SK-N-SH treated with all-trans-retinoic acid at 6 μM for 48 hours (cell line): ENCODE data around the gene GRIA4.

Experiments used
- CREB5 ChIP-seq: fragments of 250-450 bp; sonication (Bioruptor Pico); IDR thresholded peaks from 2 replicates; pipeline ENCODE4 v1.5.1; 2020; ENCODE audit warnings: low read depth, mild to moderate bottlenecking, moderate library complexity
- OSR1 ChIP-seq: fragments of 250-450 bp; sonication (Bioruptor Pico); IDR thresholded peaks from 2 replicates; pipeline ENCODE4 v1.8.0; 2022; ENCODE audit warnings: moderate library complexity, mild to moderate bottlenecking, inconsistent platforms
- PATZ1 ChIP-seq: fragments of 250-450 bp; sonication (Bioruptor Pico); IDR thresholded peaks from 2 replicates; pipeline ENCODE4 v1.8.0; 2020; ENCODE audit warnings: mild to moderate bottlenecking, moderate library complexity, borderline replicate concordance
- TCF4 ChIP-seq: fragments of 250-450 bp; sonication (Bioruptor Pico); IDR thresholded peaks from 2 replicates; pipeline ENCODE4 v1.8.0; 2021; ENCODE audit warnings: mild to moderate bottlenecking, moderate library complexity, borderline replicate concordance
- ZFP30 ChIP-seq: fragments of 450-650 bp; formaldehyde crosslinking; IDR thresholded peaks from 2 replicates; pipeline ENCODE4 v1.5.0; 2022; ENCODE audit warnings: mild to moderate bottlenecking, moderate library complexity

- TF ChIP-seq CREB5 (CRISPR knock-in tag): no peak
- TF ChIP-seq PATZ1: no peak
- no peak for TF ChIP-seq ZFP30 (CRISPR knock-in tag)
- no peak for TF ChIP-seq OSR1
- TF ChIP-seq TCF4: no peak
Measured at GRCh38 chr11:105854269-105854668, 244.4 kb downstream of the GRIA4 start.
